Spleen (tissue), 7 donors: ENCODE data around the gene TMEM252.

Experiments used
- CTCF ChIP-seq, 11 experiments: fragments of 200-600 bp in 7 of 11; fragments of 450-650 bp in 4 of 11; sonication (generic) in 4 of 11; IDR thresholded peaks in 8 of 11; conservative IDR thresholded peaks in 3 of 11; 1 replicate in 7 of 11; 2 replicates in 4 of 11; pipeline versions ENCODE4 v1.4.0 to v1.8.0; 2016 to 2021; ENCODE audit warnings: antibody characterized with exemption in 11 of 11, inconsistent platforms in 4 of 11, mild to moderate bottlenecking in 1 of 11
- POLR2A ChIP-seq, 3 donors: fragments of 450-650 bp; IDR thresholded peaks; one replicate each; pipeline ENCODE4 v1.5.1; 2017; ENCODE audit warnings: antibody characterized with exemption in 3 of 3, mild to moderate bottlenecking in 1 of 3
- POLR2AphosphoS5 ChIP-seq, 3 donors: sonication (generic); formaldehyde crosslinking; IDR thresholded peaks; one replicate each; pipeline ENCODE4 v1.5.1; 2017; ENCODE audit warnings: antibody characterized with exemption in 3 of 3
- donor health status: DM: no; HTN: no; CAD: no; lungs with moderate emphysema.
- donor health status: DM: no; HTN: no; CAD: no.
- donor health status: DM: no; HTN: no; CAD: no.

- TF ChIP-seq CTCF (IDR thresholded peaks at IDR 0.05 in 8 of 11, conservative IDR thresholded peaks at IDR 0.05 in 3 of 11): no peak
- TF ChIP-seq POLR2AphosphoS5 (IDR thresholded peaks at IDR 0.05): no peak
- TF ChIP-seq POLR2A (IDR thresholded peaks at IDR 0.05): no peak
Measured at GRCh38 chr9:68513981-68514380, 26.7 kb downstream of the TMEM252 start.
